Small intestine (tissue), 7 donors: ENCODE results near the gene GPR82. TPM values are rescaled to one million over a fixed set of nuclear protein-coding genes. Genes with fewer than 3 reads are reported as not detected.

Experiments
- DNase-seq, 2 donors: peaks; one replicate each; pipeline versions ENCODE4 v3.0.0 to v3.0.0-alpha.2; 2013
- FAIRE-seq: peaks from 2 replicates; lab custom pipeline; 2012; peaks lifted over from hg19 to GRCh38; lab: Jason Lieb, UNC
- H3K27ac ChIP-seq, 3 donors: one replicate each; pipeline ENCODE4 v1.5.1; 2013; ENCODE audit warnings: low read length in 2 of 3, mild to moderate bottlenecking in 2 of 3, control low read depth in 1 of 3, inconsistent platforms in 1 of 3, low read depth in 1 of 3, moderate library complexity in 1 of 3
- H3K27me3 ChIP-seq, 3 donors: one replicate each; pipeline ENCODE4 v1.6.1; 2013; ENCODE audit warnings: low read length in 3 of 3, inconsistent platforms in 1 of 3; ENCODE audit not compliant: control insufficient read depth in 3 of 3, insufficient read depth in 3 of 3
- H3K36me3 ChIP-seq, 3 donors: one replicate each; pipeline ENCODE4 v1.6.1; 2013; ENCODE audit warnings: low read length in 3 of 3, inconsistent platforms in 1 of 3, low read depth in 1 of 3, mild to moderate bottlenecking in 1 of 3, moderate library complexity in 1 of 3; ENCODE audit not compliant: control insufficient read depth in 3 of 3, insufficient read depth in 2 of 3
- H3K4me1 ChIP-seq, 3 donors: one replicate each; pipeline ENCODE4 v1.6.1; 2013; ENCODE audit warnings: low read length in 2 of 3, inconsistent platforms in 1 of 3, low read depth in 1 of 3, mild to moderate bottlenecking in 1 of 3, moderate library complexity in 1 of 3; ENCODE audit not compliant: control insufficient read depth in 3 of 3, insufficient read depth in 2 of 3
- H3K4me3 ChIP-seq, 3 donors: one replicate each; pipeline ENCODE4 v1.5.1; 2013; ENCODE audit warnings: low read length in 3 of 3, control low read depth in 1 of 3, inconsistent platforms in 1 of 3, low read depth in 1 of 3, mild to moderate bottlenecking in 1 of 3, moderate library complexity in 1 of 3
- H3K9me3 ChIP-seq, 2 donors: one replicate each; pipeline ENCODE4 v1.6.1; 2013; ENCODE audit warnings: low read depth in 1 of 2, low read length in 1 of 2; ENCODE audit not compliant: control insufficient read depth in 2 of 2, insufficient read depth in 1 of 2
- WGBS, 3 donors: extraction: QIAGEN DNeasy Blood & Tissue Kit; methylation state at CpG; one replicate each; pipeline ENCODE4 v1.1.7; 2013; 5-methylcytosine and 5-hydroxymethylcytosine counted together
- polyA plus RNA-seq, 4 donors: library from polyadenylated mRNA; stranded (reverse) in 3 of 4; unstranded in 1 of 4; fragments of 200-250 nt in 3 of 4; fragments of 120-200 nt in 1 of 4; gene quantifications; one replicate each; pipeline versions ENCODE4 v1.2.1 to v1.2.3, GENCODE V29; 2013
- donor health status: healthy with polysubstance abuse.
- donor health status: control.
- donor health status: control.
- donor health status: Bipolar disorder and iron deficiency.
- donor health status: healthy.

The GPR82 gene
- polyA plus RNA-seq, 4 donors, result 0.19 to 1.3 (median 0.81) TPM; not detected in 1

DNA sequence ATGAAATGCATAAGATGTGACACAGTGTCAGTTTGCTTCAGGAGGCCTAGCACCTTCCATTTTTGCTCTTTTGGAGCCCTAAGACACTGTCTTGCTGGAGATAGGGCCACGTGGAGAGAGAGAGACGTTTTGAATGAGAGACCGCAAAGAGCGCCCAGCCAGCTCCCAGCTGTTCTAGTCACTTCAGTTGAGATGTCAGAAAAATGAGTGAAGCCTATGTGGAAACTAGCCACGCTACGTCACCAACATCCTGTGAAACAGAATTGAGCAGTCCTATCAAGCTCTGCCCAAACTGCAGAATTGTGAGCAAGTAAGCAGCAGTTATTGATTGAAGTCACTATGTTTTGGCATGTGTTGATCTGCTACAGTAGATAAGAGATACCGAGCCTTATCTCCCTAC lies 13.1 kb downstream of the GPR82 start:
- DNase-seq (peak in 1 of 2 donors; percentile 29), FAIRE-seq (no peak)
- no peaks in the 10 kb centered on the region for H3K4me1 ChIP-seq
- WGBS, 3 donors, result 51 to 64% (median 62%) methylated on average over 7 of the region's 7 CpGs
- no peaks in the 10 kb centered on the region for H3K9me3 ChIP-seq
- peaks cover 0 to 4% (median 0%) of the 10 kb centered on the region in 3 donors for H3K36me3 ChIP-seq
- no peak overlapping the region for H3K4me3 ChIP-seq
- no peak overlapping the region for H3K27ac ChIP-seq
- H3K27me3 ChIP-seq, result no peaks in the 10 kb centered on the region

DNA sequence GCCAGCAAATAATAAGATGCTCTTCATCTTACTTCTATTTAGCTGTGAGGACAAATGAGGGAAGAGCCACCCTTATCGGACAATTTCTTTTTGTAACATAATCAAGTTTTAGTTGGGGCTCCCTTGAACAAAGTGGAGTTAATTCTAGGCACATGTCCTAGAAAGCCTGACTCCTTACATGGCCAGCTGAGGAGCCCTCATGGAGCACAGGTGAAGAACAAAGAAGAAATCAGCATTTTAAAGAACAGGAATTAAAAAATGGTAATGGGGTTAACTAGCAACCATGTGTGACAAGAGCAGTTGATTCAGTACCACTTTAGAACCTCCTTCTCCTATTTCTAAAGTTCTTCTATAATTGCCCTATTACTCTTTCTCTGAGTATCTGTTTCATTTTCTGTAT lies 15.9 kb downstream of the GPR82 start:
- H3K4me1 ChIP-seq, result no peaks in the 10 kb centered on the region
- DNase-seq, result no peak
- H3K27me3 ChIP-seq, result no peaks in the 10 kb centered on the region
- H3K27ac ChIP-seq, result no peak overlapping the region
- 86 to 95% (median 94%) methylated on average over 1 of the region's 1 CpG for WGBS, 3 donors
- no peak for FAIRE-seq
- no peaks in the 10 kb centered on the region for H3K9me3 ChIP-seq
- H3K36me3 ChIP-seq, result peaks cover 0 to 5% (median 0%) of the 10 kb centered on the region in 3 donors
- H3K4me3 ChIP-seq, result no peak overlapping the region

DNA sequence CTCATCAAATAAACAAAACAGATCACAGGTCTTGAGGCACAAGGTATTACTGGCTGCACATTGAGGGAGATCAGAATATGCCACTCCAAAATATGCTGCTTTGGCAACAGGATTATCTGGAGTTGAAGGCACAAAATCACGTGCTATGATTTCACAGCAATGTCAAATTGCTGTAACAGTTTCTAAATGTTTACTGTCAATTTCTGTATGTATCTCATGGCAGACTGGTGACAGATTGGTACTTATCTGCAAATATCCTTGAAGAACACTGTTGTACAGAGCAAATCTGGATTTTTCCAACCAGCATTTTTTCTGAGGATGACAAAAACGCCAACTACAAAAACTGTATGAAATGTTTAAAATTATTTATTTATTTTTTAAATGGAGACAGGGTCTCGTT lies 26.7 kb downstream of the GPR82 start:
- WGBS, 3 donors, result 71 to 88% (median 73%) methylated on average over 3 of the region's 3 CpGs
- no peaks in the 10 kb centered on the region for H3K9me3 ChIP-seq
- no peak overlapping the region for H3K4me3 ChIP-seq
- peaks cover 0 to 2% (median 0%) of the 10 kb centered on the region in 3 donors for H3K36me3 ChIP-seq
- H3K27ac ChIP-seq, result no peak overlapping the region
- no peaks in the 10 kb centered on the region for H3K4me1 ChIP-seq
- H3K27me3 ChIP-seq, result no peaks in the 10 kb centered on the region
- no peak for FAIRE-seq
- DNase-seq, result no peak

DNA sequence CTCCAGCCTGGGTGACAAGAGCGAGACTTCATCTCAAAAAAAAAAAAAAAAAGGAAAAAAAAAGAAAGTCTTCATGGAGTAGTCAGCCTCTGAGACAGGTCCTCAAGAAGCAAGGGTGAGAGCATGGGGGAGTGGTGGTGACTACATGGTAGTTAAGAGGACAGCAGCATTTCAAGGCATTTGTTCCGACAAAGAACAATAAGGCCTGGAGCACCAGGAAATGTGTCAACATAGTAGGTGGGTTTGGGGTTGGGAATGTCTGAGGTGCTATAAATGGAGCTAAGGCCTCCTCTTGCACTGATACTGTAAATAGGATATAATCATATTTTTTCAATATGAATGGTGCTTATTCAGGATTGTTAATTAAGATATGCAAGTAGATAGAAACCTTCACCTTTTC lies 34.4 kb downstream of the GPR82 start:
- peaks cover 0 to 2% (median 0%) of the 10 kb centered on the region in 3 donors for H3K36me3 ChIP-seq
- no peaks in the 10 kb centered on the region for H3K27me3 ChIP-seq
- H3K27ac ChIP-seq, result no peak overlapping the region
- no peak for DNase-seq
- H3K4me1 ChIP-seq, result no peaks in the 10 kb centered on the region
- no peak for FAIRE-seq
- no peak overlapping the region for H3K4me3 ChIP-seq
- no peaks in the 10 kb centered on the region for H3K9me3 ChIP-seq
- WGBS, 3 donors, result 86 to 91% (median 91%) methylated on average over 1 to 2 of the region's 2 CpGs

DNA sequence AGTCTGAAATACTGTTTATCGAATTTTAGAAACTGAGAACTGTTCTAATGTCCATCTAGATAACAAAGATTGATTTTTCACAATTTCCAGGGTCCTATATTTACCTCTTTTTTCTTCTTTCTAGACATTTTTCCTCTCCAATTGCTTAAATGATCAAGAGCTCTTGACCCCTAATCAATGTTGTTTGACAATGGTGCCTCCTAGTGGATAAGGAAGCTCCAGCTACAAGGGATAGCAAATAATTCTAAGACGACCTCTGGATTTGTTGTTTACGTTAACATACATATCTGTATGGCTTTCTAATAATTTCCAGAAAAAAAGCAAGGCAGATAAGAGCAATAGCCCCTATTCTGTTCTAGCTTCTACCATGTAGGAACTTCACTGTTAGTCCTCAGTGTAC lies 35.8 kb downstream of the GPR82 start:
- Histone ChIP-seq H3K27me3 (no peaks in the 10 kb centered on the region), H3K36me3 (peaks cover 0 to 3% (median 0%) of the 10 kb centered on the region in 3 donors), H3K9me3 (no peaks in the 10 kb centered on the region), H3K4me1 (no peaks in the 10 kb centered on the region), H3K4me3 (no peak overlapping the region), H3K27ac (no peak overlapping the region)
- FAIRE-seq (no peak), DNase-seq (peak; percentile 13 to 25)
- WGBS, 3 donors, result 36 to 56% (median 55%) methylated on average over 3 of the region's 3 CpGs

DNA sequence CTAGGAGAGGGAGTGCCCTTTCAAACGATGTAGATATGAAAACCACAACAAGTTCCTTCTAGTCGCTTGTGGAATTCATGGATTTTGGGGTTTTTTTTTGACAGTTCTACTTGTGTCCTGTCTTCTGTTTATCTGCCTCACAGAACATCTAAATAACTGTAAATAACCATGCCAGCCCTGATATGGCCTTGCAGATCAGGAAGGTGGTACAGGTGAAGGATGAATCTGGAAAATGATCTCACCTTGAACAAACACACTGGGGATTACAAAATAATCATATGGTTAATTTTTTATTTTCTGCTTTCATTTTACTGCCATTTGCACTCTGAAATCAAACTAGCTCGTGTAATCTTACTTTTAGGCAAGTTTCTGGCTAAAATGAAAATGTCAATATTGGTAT lies 37.2 kb downstream of the GPR82 start:
- H3K36me3 ChIP-seq, result peaks cover 0 to 3% (median 0%) of the 10 kb centered on the region in 3 donors
- no peaks in the 10 kb centered on the region for H3K9me3 ChIP-seq
- no peaks in the 10 kb centered on the region for H3K4me1 ChIP-seq
- FAIRE-seq (no peak), DNase-seq (no peak)
- WGBS, 3 donors, result 17 to 48% (median 26%) methylated on average over 3 of the region's 3 CpGs
- H3K4me3 ChIP-seq, result no peak overlapping the region
- H3K27ac ChIP-seq, result no peak overlapping the region
- no peaks in the 10 kb centered on the region for H3K27me3 ChIP-seq

DNA sequence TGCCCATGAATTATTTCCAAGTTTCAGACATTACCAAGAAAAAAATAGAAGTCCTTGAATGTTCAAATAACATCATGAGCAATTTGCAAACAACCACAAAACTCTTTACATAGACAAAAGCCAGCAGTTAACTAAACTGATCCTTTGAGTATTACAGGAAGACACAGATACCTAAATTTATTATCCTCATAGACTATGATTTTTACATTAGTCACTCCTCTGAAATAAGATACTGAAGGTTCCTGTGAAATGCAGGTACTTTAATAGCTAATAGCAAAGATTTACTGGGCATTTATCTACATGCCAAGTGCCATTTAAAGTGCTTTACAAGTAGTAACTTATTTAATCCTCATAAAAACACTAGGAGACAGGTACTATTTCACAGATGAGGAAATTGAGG lies 37.7 kb downstream of the GPR82 start:
- Histone ChIP-seq H3K9me3 (no peaks in the 10 kb centered on the region), H3K27me3 (no peaks in the 10 kb centered on the region), H3K4me3 (no peak overlapping the region), H3K27ac (no peak overlapping the region), H3K4me1 (no peaks in the 10 kb centered on the region), H3K36me3 (peaks cover 0 to 6% (median 0%) of the 10 kb centered on the region in 3 donors)
- DNase-seq, result no peak
- FAIRE-seq, result no peak

DNA sequence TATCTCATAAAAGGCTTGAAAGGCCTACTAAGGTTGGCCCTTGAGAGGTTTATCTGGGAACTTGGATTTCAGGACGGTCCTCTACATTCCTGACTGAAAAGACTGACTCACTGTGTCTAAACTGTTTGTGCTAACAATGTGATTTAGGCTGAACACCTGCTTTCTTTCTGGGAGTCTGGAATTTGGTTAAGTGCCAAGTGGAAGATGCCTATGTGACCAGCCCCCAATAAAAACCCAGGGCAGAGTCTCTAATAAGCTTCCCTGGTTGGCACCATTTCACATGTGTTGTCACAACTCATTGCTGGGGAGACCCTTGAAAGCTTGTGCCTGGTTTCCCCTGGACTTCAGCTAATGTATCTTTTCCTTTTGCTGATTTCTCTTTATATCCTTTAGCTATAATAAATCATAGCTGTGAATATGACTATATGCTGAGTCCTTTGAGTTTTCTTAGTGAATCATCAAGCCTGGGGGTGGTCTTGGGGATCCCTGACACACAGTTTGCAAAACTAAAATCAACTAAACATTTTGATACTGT lies 55.1 kb downstream of the GPR82 start:
- H3K36me3 ChIP-seq, result peaks cover 0 to 5% (median 0%) of the 10 kb centered on the region in 3 donors
- H3K4me3 ChIP-seq, result no peak overlapping the region
- 10 to 34% (median 28%) methylated on average over 1 of the region's 1 CpG for WGBS, 3 donors
- no peaks in the 10 kb centered on the region for H3K9me3 ChIP-seq
- DNase-seq (peak; percentile 14 to 17), FAIRE-seq (no peak)
- no peaks in the 10 kb centered on the region for H3K27me3 ChIP-seq
- H3K27ac ChIP-seq, result no peak overlapping the region
- peaks cover 0 to 6% (median 0%) of the 10 kb centered on the region in 3 donors for H3K4me1 ChIP-seq
